ENCODE results near the gene OR4D5.

DNA sequence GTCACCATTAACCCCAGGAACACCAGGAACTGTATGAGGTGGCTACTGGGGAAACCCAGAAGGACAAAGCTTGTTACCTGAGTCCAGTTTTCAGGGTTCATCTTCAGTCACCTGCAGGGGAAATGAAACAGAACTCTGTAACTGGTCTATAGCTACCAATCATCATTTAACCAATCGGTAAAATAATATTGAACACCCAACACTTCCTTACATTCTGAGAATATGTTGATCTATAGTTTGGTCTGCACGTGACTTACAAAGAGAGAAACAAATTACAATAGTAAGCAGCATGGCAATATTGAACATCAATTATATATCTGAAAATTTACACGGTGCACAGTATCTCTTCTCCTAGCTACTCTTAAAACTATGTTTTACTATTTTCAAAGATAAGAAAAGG is 4.3 kb downstream of the OR4D5 start, which contains the start of gene OR6T1:
- TF ChIP-seq, protein P1, sequence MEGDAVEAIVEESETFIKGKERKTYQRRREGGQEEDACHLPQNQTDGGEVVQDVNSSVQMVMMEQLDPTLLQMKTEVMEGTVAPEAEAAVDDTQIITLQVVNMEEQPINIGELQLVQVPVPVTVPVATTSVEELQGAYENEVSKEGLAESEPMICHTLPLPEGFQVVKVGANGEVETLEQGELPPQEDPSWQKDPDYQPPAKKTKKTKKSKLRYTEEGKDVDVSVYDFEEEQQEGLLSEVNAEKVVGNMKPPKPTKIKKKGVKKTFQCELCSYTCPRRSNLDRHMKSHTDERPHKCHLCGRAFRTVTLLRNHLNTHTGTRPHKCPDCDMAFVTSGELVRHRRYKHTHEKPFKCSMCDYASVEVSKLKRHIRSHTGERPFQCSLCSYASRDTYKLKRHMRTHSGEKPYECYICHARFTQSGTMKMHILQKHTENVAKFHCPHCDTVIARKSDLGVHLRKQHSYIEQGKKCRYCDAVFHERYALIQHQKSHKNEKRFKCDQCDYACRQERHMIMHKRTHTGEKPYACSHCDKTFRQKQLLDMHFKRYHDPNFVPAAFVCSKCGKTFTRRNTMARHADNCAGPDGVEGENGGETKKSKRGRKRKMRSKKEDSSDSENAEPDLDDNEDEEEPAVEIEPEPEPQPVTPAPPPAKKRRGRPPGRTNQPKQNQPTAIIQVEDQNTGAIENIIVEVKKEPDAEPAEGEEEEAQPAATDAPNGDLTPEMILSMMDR (IDR thresholded peaks at IDR 0.05; ENCODE audit: low read length), result no peak
- no peak for TF ChIP-seq EZH2 (optimal IDR thresholded peaks at IDR 0.05; ENCODE audit: low read depth, low read length)
